Keratinocyte (primary cell): ENCODE measurements around the gene SLC13A3.

Source experiments
- EZH2 ChIP-seq: IDR thresholded peaks from one replicate; pipeline ENCODE4 v1.6.1; 2012; ENCODE audit warnings: inconsistent platforms, mild to moderate bottlenecking, low read length, moderate library complexity
- TF ChIP-seq, protein P1 (sequence below), 3 experiments: IDR thresholded peaks in 1 of 3; conservative IDR thresholded peaks in 1 of 3; optimal IDR thresholded peaks in 1 of 3; 2 replicates in 2 of 3; 3 replicates in 1 of 3; pipeline versions ENCODE3 to v1.5.1; 2011; ENCODE audit warnings: low read length in 3 of 3, mild to moderate bottlenecking in 3 of 3, moderate library complexity in 2 of 3, control low read depth in 1 of 3, inconsistent platforms in 1 of 3; ENCODE audit not compliant: insufficient read depth in 2 of 3; ENCODE audit errors: extremely low read depth in 1 of 3

DNA sequence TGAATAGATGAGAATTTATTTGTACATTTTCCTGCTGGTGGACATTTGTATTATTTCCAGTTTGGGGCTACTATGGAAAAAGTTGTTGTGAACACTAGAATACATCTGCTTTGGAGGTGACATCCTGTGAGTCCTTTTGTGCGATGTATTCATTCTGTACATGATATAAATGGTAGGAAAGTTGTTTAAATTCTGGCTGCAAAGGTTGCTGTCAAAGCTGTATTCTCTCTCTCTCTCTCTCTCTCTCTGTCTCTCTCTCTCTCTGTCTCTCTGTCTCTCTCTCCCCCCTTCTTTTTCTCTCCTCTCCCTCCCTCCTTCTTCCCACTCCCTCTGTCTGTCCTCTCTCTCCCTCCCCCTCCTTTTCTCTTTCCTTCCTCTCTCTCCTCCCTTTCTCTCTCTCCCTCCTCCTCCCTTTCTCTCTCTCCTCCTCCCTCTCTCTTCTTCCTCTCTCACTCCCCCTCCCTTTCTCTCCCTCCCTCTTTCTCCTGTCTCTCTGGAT, 25.3 kb downstream of the SLC13A3 start:
- TF ChIP-seq, protein P1, sequence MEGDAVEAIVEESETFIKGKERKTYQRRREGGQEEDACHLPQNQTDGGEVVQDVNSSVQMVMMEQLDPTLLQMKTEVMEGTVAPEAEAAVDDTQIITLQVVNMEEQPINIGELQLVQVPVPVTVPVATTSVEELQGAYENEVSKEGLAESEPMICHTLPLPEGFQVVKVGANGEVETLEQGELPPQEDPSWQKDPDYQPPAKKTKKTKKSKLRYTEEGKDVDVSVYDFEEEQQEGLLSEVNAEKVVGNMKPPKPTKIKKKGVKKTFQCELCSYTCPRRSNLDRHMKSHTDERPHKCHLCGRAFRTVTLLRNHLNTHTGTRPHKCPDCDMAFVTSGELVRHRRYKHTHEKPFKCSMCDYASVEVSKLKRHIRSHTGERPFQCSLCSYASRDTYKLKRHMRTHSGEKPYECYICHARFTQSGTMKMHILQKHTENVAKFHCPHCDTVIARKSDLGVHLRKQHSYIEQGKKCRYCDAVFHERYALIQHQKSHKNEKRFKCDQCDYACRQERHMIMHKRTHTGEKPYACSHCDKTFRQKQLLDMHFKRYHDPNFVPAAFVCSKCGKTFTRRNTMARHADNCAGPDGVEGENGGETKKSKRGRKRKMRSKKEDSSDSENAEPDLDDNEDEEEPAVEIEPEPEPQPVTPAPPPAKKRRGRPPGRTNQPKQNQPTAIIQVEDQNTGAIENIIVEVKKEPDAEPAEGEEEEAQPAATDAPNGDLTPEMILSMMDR (optimal IDR thresholded peaks at IDR 0.05 in 1 of 3, IDR thresholded peaks at IDR 0.05 in 1 of 3, conservative IDR thresholded peaks at IDR 0.05 in 1 of 3; ENCODE audit: extremely low read depth in 1 of 3, insufficient read depth in 2 of 3, low read length in 3 of 3) = no peak
- no peak for TF ChIP-seq EZH2
